Ovary (tissue), 9 donors: Measurements from ENCODE around the gene SPDEF. TPM values are rescaled to one million over a fixed set of nuclear protein-coding genes. Genes with fewer than 3 reads are reported as not detected.

ENCODE experiments used
- DNase-seq, 5 donors: peaks; one replicate each; pipeline ENCODE4 v3.0.0-alpha.2; 2019 to 2020
- H3K27ac ChIP-seq, 2 donors: fragments of 200-600 bp; one replicate each; pipeline versions ENCODE4 v1.5.1 to v1.8.0; 2019 to 2022
- H3K27me3 ChIP-seq: fragments of 200-600 bp; one replicate; pipeline ENCODE4 v1.8.0; 2022
- H3K36me3 ChIP-seq: fragments of 200-600 bp; sonication (generic); one replicate; pipeline ENCODE4 v1.5.1; 2019
- H3K4me1 ChIP-seq: one replicate; pipeline ENCODE4 v1.8.1; 2013; ENCODE audit warnings: mild to moderate bottlenecking, moderate library complexity; ENCODE audit not compliant: insufficient read depth
- H3K4me3 ChIP-seq: fragments of 200-600 bp; sonication (generic); one replicate; pipeline ENCODE4 v1.5.1; 2017
- H3K9me3 ChIP-seq, 2 donors: fragments of 200-600 bp in 1 of 2; sonication (generic) in 1 of 2; one replicate each; pipeline versions ENCODE4 v1.5.1 to v1.8.1; 2013 to 2019; ENCODE audit warnings: mild to moderate bottlenecking in 1 of 2, moderate library complexity in 1 of 2
- CTCF ChIP-seq, 3 donors: fragments of 450-650 bp in 2 of 3; fragments of 200-600 bp in 1 of 3; IDR thresholded peaks; one replicate each; pipeline versions ENCODE4 v1.5.1 to v1.8.0; 2016 to 2022; ENCODE audit warnings: antibody characterized with exemption in 3 of 3, mild to moderate bottlenecking in 1 of 3
- EP300 ChIP-seq: sonication (generic); formaldehyde crosslinking; IDR thresholded peaks from one replicate; pipeline ENCODE4 v1.6.1; 2017; ENCODE audit warnings: antibody characterized with exemption
- POLR2A ChIP-seq: fragments of 450-650 bp; IDR thresholded peaks from one replicate; pipeline ENCODE4 v1.6.1; 2017; ENCODE audit warnings: antibody characterized with exemption, mild to moderate bottlenecking, moderate library complexity
- WGBS, 3 donors: extraction: QIAGEN DNeasy Blood & Tissue Kit in 1 of 3; methylation state at CpG; one replicate each; pipeline versions ENCODE4 v1.1.5 to v1.1.7; 2013 to 2017; 5-methylcytosine and 5-hydroxymethylcytosine counted together
- intact Hi-C, 4 donors: fragments of 100-400 bp; cut with DNase I; formaldehyde crosslinking; loops; one replicate each; pipeline versions ENCODE4 v1.11.0 to v1.15.1; 2022 to 2023
- polyA plus RNA-seq, 2 donors: library from polyadenylated mRNA; stranded (reverse); fragments of 200-250 nt in 1 of 2; fragments of 350-450 nt in 1 of 2; fragmentation: Illumina TruSeq in 1 of 2; extraction: RNeasy Lipid Tissue Mini Kit (QIAGEN cat#74804) in 1 of 2; gene quantifications; one replicate each; pipeline ENCODE4 v1.2.3, GENCODE V29; 2013 to 2014
- total RNA-seq, 7 donors: library from RNA; depleted of rRNA in 2 of 7; stranded (reverse); fragments of >200 nt in 2 of 7; fragmentation: NEBNext Ultra II Directional in 3 of 7; extraction: Animal tissue kit (Norgen Biotek cat#: 25700) in 3 of 7; gene quantifications; one replicate each; pipeline versions ENCODE4 v1.1.0 to v1.2.4, GENCODE V29; 2016 to 2023
- donor health status: DM: no; HTN: no; CAD: no; lungs with moderate emphysema.
- donor health status: DM: no; HTN: no; CAD: no.
- donor health status: Bipolar disorder and iron deficiency.
- donor health status: DM: yes; HTN: yes; CAD: no.
- donor health status: DM: no; HTN: no; CAD: no.
- donor health status: DM: yes; HTN: yes; CAD: no.

The SPDEF gene
- total and polyA plus RNA-seq, 9 donors = 0.11 to 1.6 (median 0.56) TPM; not detected in 3

- H3K27ac ChIP-seq = no peak overlapping the region
- WGBS, 3 donors = 82 to 89% (median 85%) methylated on average over 13 of the region's 13 CpGs
- no peaks in the 10 kb centered on the region for H3K36me3 ChIP-seq
- peaks cover 5% of the 10 kb centered on the region for H3K4me1 ChIP-seq
- DNase-seq = no peak
- intact Hi-C loops = no loop called here
- H3K4me3 ChIP-seq = no peak overlapping the region
- H3K27me3 ChIP-seq = no peaks in the 10 kb centered on the region
- H3K9me3 ChIP-seq = no peaks in the 10 kb centered on the region
- TF ChIP-seq CTCF (IDR thresholded peaks at IDR 0.05) (no peak), POLR2A (no peak), EP300 (no peak)
Observed at GRCh38 chr6:34515473-34516387, 40.4 kb downstream of the SPDEF start.

- 16 to 17% (median 16%) methylated on average over 34 of the region's 34 CpGs for WGBS, 3 donors
Observed at GRCh38 chr6:34514593-34515472, 41.3 kb downstream of the SPDEF start.

GRCh38 chr6:34514112-34514511 is 42.0 kb downstream of the SPDEF start:
- 88 to 90% (median 89%) methylated on average over 8 of the region's 8 CpGs for WGBS, 3 donors
- Histone ChIP-seq H3K27me3 (no peaks in the 10 kb centered on the region), H3K4me1 (peaks cover 5% of the 10 kb centered on the region), H3K36me3 (no peaks in the 10 kb centered on the region), H3K9me3 (no peaks in the 10 kb centered on the region), H3K27ac (no peak overlapping the region), H3K4me3 (no peak overlapping the region)
- TF ChIP-seq CTCF (IDR thresholded peaks at IDR 0.05) = no peak
- no peak for TF ChIP-seq POLR2A
- TF ChIP-seq EP300 = no peak
- peak in 1 of 5 donors; percentile 9 for DNase-seq
- intact Hi-C loops = loop anchor here in 1 of 4 donors (5.0 kb wide), 1 partner anchor 317 kb away; no protein-coding TSS in a partner anchor

More at GRCh38 chr6:34514593-34515472, 41.3 kb downstream of the SPDEF start:
- peak; percentile 54 to 80 (median 64) for DNase-seq
- H3K9me3 ChIP-seq = no peaks in the 10 kb centered on the region
- no peaks in the 10 kb centered on the region for H3K27me3 ChIP-seq
- TF ChIP-seq CTCF (IDR thresholded peaks at IDR 0.05) (no peak), EP300 (no peak), POLR2A (no peak)
- no peak overlapping the region for H3K27ac ChIP-seq
- intact Hi-C loops = loop anchor here in 1 of 4 donors (5.0 kb wide), 1 partner anchor 318 kb away; no protein-coding TSS in a partner anchor
- no peak overlapping the region for H3K4me3 ChIP-seq
- no peaks in the 10 kb centered on the region for H3K36me3 ChIP-seq
- peaks cover 5% of the 10 kb centered on the region for H3K4me1 ChIP-seq

- no peaks in the 10 kb centered on the region for H3K36me3 ChIP-seq
- intact Hi-C loops = loop anchor here in 1 of 4 donors (5.0 kb wide), 1 partner anchor 316 kb away; no protein-coding TSS in a partner anchor
- H3K27ac ChIP-seq = no peak overlapping the region
- no peaks in the 10 kb centered on the region for H3K9me3 ChIP-seq
- peak in 1 of 5 donors; percentile 23 for DNase-seq
- WGBS, 3 donors = 94 to 95% (median 95%) methylated on average over 4 of the region's 4 CpGs
- H3K4me3 ChIP-seq = no peak overlapping the region
- TF ChIP-seq EP300 (no peak), CTCF (IDR thresholded peaks at IDR 0.05) (no peak), POLR2A (no peak)
- H3K4me1 ChIP-seq = peaks cover 5% of the 10 kb centered on the region
- H3K27me3 ChIP-seq = no peaks in the 10 kb centered on the region
Observed at GRCh38 chr6:34513646-34514045, 42.5 kb downstream of the SPDEF start.
